Bone marrow (tissue), 2 donors: ENCODE data around the gene SLC11A1.

ENCODE experiments used
- DNase-seq, 2 donors: peaks; one replicate each; lab custom pipeline; 2025; lab: John Stamatoyannopoulos, UW

SLC11A1 gene

DNA sequence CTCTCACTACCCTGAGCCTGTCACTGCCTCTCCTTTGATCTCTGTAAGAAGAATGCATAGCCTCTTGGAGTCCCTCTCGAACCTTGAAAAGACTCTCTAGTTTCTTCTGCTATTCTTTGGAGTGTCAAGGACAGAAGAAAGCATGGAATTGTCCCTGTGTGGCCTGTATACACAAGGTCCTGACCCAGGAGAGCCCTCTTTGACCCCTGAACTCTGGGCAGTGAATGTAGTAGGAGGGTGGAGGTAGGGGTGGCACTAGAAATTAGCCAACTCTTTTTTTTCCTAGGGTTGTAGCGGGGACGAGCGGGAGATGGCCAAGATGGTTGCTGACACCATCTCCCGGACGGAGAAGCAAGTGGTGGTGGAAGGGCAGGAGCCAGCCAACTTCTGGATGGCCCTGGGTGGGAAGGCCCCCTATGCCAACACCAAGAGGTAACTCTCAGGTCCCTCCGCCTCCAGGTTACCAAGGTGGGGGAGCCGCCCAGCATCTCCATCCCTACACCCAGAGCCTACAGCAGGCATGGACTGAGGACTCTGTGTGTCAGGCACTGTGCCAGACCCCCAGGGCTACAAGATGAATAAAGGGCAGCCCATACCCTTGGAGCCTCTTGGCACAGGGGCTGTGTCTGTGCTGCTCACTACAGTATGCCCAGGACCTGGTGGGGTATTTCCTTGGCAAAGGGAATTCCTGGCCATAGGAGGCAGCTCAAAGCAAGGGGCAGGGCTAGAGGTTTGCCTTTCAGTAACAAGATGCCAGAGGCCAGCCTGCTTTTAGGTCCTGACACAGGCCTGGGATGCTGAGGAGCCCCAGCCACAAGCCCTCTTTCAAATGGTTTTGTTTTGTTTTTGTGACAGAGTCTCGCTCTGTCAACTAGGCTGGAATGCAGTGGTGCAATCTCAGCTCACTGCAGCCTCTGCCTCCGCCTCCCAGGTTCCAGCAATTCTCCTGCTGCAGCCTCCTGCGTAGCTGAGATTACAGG is 53.2 kb downstream of the SLC11A1 start:
- no peak for DNase-seq

DNA sequence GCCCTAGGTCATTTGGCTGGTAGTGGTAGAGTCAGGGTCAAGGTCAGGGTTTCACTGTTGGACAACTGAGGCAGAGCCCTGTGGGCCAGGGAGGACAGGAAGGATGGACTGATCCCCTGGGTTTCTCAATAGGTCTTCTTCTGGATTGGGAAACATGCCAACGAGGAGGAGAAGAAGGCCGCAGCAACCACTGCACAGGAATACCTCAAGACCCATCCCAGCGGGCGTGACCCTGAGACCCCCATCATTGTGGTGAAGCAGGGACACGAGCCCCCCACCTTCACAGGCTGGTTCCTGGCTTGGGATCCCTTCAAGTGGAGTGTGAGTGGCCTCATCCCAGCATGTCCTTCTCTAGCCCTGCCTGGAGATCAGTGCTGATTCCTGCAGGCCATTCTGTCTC is 54.9 kb downstream of the SLC11A1 start:
- DNase-seq = no peak

DNA sequence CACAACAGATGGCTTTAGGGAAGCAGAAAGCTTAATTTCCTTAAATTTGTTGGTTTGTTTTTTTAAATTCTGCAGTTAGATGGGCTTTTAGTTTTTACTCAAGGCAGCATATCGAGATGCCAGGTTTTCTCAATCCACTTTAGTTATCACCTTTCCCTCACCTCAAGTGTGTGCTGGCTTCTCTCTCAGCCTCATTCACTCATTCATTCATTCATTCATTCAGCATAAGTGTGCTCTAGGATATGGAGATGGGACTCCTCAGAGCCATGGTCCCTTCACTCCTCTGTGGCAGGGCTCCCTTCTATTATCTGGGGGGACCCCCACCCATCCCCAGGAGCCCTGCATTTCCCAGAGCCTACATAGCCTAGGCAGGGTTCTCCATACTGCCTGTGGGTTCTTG is 55.9 kb downstream of the SLC11A1 start:
- no peak for DNase-seq

DNA sequence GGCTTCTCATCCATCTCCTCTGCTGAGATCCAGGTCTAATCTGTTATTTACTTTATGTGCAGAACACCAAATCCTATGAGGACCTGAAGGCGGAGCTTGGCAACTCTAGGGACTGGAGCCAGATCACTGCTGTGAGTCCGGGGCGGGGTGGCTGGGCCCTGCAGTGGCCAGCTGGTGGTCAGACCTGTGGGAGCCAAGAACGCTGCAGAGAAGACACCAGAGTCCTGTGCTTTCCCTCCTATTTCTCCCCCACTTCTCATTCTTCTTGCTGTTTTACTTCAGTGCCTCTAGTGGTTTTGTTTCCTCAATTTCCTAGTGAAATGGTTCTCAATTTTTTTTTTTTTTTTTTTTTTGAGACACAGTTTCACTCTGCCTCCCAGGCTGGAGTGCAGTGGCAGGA is 56.5 kb downstream of the SLC11A1 start:
- no peak for DNase-seq

DNA sequence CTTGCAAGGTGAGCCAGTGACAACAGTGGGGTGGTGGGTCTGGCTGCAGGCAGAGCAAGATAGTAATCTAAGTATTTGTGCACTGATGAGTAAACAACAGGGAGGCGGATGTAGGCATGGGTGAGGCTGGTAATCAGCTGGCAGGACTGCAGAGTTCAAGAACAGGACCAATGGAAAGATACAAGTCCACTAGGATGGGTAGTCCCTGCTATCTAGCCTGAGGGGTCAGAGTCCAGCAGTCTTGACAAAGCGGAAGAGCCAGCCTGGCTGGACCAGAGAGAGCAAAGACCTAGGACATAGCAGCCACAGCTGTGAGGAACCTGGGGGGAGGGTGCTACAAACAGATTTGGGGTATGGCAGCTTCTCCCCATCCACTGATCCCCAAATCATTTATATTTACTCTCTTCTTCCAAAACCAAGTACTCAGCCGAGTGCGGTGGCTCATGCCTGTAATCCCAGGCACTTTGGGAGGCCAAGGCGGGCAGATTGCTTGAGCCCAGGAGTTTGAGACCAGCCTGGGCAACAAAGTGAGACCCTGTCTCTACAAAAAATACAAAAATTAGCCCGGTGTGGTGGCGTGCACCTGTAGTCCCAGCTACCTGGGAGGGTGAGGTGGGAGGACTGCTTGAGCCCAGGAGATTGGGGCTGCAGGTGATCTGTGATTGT is 62.8 kb downstream of the SLC11A1 start:
- DNase-seq = no peak

DNA sequence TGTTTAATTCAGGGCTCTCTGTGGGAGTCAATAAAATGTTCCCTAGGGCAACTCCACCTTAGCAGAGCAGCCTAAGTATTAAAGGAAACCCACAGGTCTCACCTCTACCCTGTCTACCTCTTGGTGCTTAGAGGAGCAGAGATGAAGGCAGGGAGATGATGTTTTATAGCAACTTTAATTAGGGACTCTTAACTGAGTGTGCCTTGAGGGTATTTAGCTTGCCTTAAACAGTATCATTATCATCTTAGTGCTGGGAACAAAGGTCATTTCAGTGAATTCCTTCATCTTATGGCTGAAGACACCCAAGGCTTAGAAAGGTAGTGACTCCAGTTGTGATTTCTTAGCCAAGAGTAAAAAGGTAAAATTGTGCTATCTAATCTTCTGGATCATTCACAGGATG is 63.5 kb downstream of the SLC11A1 start:
- no peak for DNase-seq
